ENCODE measurements around the gene BEND3. TPM values are rescaled to one million over a fixed set of nuclear protein-coding genes. Genes with fewer than 3 reads are reported as not detected.

BEND3 gene
- total RNA-seq, 1 donor from 2014 or later, result 4.4 TPM

DNA sequence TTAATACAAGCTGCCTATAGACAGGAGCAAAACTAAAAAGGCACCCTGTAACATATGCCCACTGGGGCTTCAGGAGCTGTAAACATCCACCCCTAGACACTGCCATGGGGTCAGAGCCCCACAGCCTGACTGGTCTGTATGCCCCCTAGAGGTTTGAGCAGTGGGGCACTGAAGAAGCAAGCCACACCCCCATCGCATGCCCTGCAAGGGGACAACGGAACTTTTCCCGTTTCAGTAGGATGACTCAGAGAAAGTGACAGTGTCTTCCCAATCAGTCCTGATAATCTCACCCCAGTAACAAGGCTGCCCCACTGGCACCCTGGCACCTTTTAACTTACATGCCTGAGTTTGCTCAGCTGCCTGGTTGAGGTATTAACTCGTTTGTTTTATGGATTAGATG, 35.9 kb downstream of the BEND3 start:
- H3K36me3 Mint-ChIP-seq (ENCODE audit: low read depth, unreplicated experiment), result peaks cover 6% of the 10 kb centered on the region
- TF ChIP-seq CTCF (IDR thresholded peaks at IDR 0.05; ENCODE audit: insufficient read depth, low read depth, low read length), result no peak
- peaks cover 1% of the 10 kb centered on the region for H3K9me3 Mint-ChIP-seq (ENCODE audit: unreplicated experiment)
- H4K20me1 ChIP-seq (ENCODE audit: insufficient read depth, low read length), result no peaks in the 10 kb centered on the region
- no peaks in the 10 kb centered on the region for H3K9me3 ChIP-seq (ENCODE audit: insufficient read depth, low read depth, low read length)
- H3K79me2 ChIP-seq (ENCODE audit: insufficient read depth, low read length), result no peaks in the 10 kb centered on the region
- H3K4me3 Mint-ChIP-seq (ENCODE audit: unreplicated experiment), result no peak overlapping the region
- H3K9ac ChIP-seq (ENCODE audit: low read length), result no peak overlapping the region
- H3K4me1 ChIP-seq (ENCODE audit: insufficient read depth, low read length), result no peaks in the 10 kb centered on the region
- H3K27ac ChIP-seq (ENCODE audit: low read depth, low read length), result no peak overlapping the region
- no peaks in the 10 kb centered on the region for H3K27me3 ChIP-seq (ENCODE audit: insufficient read depth, low read length)
- no peak overlapping the region for H3K4me3 ChIP-seq (ENCODE audit: insufficient read depth, low read depth, low read length)
- H3K4me2 ChIP-seq (ENCODE audit: low read length), result no peak overlapping the region
- DNase-seq (ENCODE audit: low read depth), result no peak
- H3K27me3 Mint-ChIP-seq (ENCODE audit: low read depth, unreplicated experiment), result peaks cover 2% of the 10 kb centered on the region
- H3K4me1 Mint-ChIP-seq (ENCODE audit: low read depth, unreplicated experiment), result no peaks in the 10 kb centered on the region
- H3K36me3 ChIP-seq (ENCODE audit: insufficient read depth, low read length), result no peaks in the 10 kb centered on the region
- no peak overlapping the region for H3K27ac Mint-ChIP-seq (ENCODE audit: unreplicated experiment)
- FAIRE-seq, result no peak
- no peak overlapping the region for H2AFZ ChIP-seq (ENCODE audit: low read depth, low read length)

GRCh38 chr6:107077710-107078109, 37.6 kb downstream of the BEND3 start:
- H3K4me1 Mint-ChIP-seq (ENCODE audit: low read depth, unreplicated experiment), result no peaks in the 10 kb centered on the region
- no peak overlapping the region for H3K4me3 Mint-ChIP-seq (ENCODE audit: unreplicated experiment)
- no peak overlapping the region for H3K4me3 ChIP-seq (ENCODE audit: insufficient read depth, low read depth, low read length)
- no peaks in the 10 kb centered on the region for H3K9me3 ChIP-seq (ENCODE audit: insufficient read depth, low read depth, low read length)
- DNase-seq (ENCODE audit: low read depth) (no peak), FAIRE-seq (no peak)
- no peaks in the 10 kb centered on the region for H3K9me3 Mint-ChIP-seq (ENCODE audit: unreplicated experiment)
- H3K36me3 ChIP-seq (ENCODE audit: insufficient read depth, low read length), result no peaks in the 10 kb centered on the region
- TF ChIP-seq CTCF (IDR thresholded peaks at IDR 0.05; ENCODE audit: insufficient read depth, low read depth, low read length) (no peak), EZH2 (IDR thresholded peaks at IDR 0.05; ENCODE audit: insufficient read depth, low read length) (no peak)
- no peak overlapping the region for H3K27ac Mint-ChIP-seq (ENCODE audit: unreplicated experiment)
- H2AFZ ChIP-seq (ENCODE audit: low read depth, low read length), result no peak overlapping the region
- H3K36me3 Mint-ChIP-seq (ENCODE audit: low read depth, unreplicated experiment), result no peaks in the 10 kb centered on the region
- no peak overlapping the region for H3K9ac ChIP-seq (ENCODE audit: low read length)
- H3K27ac ChIP-seq (ENCODE audit: low read depth, low read length), result no peak overlapping the region
- no peaks in the 10 kb centered on the region for H3K79me2 ChIP-seq (ENCODE audit: insufficient read depth, low read length)
- no peaks in the 10 kb centered on the region for H4K20me1 ChIP-seq (ENCODE audit: insufficient read depth, low read length)
- no peak overlapping the region for H3K4me2 ChIP-seq (ENCODE audit: low read length)
- no peaks in the 10 kb centered on the region for H3K27me3 ChIP-seq (ENCODE audit: insufficient read depth, low read length)
- no peaks in the 10 kb centered on the region for H3K4me1 ChIP-seq (ENCODE audit: insufficient read depth, low read length)
- peaks cover 2% of the 10 kb centered on the region for H3K27me3 Mint-ChIP-seq (ENCODE audit: low read depth, unreplicated experiment)

DNA sequence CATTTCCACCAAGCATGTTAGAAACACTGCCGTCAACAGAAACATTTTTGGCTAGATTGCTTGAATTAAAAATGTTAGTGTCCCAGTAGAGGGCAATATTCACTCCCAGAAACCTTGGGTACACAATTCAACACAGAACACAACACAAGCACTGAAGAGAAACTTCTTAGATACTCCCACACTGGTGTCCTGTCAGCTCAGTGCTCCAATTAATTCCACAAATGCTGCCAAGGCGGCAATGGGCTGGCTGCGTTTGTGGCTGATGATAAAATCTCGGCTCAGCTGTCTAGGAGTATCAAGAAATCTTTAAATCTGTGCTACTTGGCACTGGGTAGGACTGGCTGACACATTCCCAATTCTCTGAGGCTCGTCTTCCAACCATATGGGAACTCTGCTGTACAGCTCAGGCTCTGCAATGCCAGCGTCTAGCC, 39.3 kb downstream of the BEND3 start:
- Histone ChIP-seq H3K79me2 (ENCODE audit: insufficient read depth, low read length) (no peaks in the 10 kb centered on the region), H3K9me3 (ENCODE audit: insufficient read depth, low read depth, low read length) (no peaks in the 10 kb centered on the region), H3K4me3 (ENCODE audit: insufficient read depth, low read depth, low read length) (no peak overlapping the region), H3K27me3 (ENCODE audit: insufficient read depth, low read length) (no peaks in the 10 kb centered on the region), H3K36me3 (ENCODE audit: insufficient read depth, low read length) (no peaks in the 10 kb centered on the region), H2AFZ (ENCODE audit: low read depth, low read length) (no peak overlapping the region), H4K20me1 (ENCODE audit: insufficient read depth, low read length) (no peaks in the 10 kb centered on the region), H3K4me1 (ENCODE audit: insufficient read depth, low read length) (no peaks in the 10 kb centered on the region), H3K27ac (ENCODE audit: low read depth, low read length) (no peak overlapping the region), H3K4me2 (ENCODE audit: low read length) (no peak overlapping the region), H3K9ac (ENCODE audit: low read length) (no peak overlapping the region)
- FAIRE-seq (no peak), DNase-seq (ENCODE audit: low read depth) (peak; percentile 43)
- Mint-ChIP-seq H3K4me1 (ENCODE audit: low read depth, unreplicated experiment) (no peaks in the 10 kb centered on the region), H3K4me3 (ENCODE audit: unreplicated experiment) (no peak overlapping the region), H3K36me3 (ENCODE audit: low read depth, unreplicated experiment) (no peaks in the 10 kb centered on the region), H3K27me3 (ENCODE audit: low read depth, unreplicated experiment) (peaks cover 2% of the 10 kb centered on the region), H3K9me3 (ENCODE audit: unreplicated experiment) (no peaks in the 10 kb centered on the region), H3K27ac (ENCODE audit: unreplicated experiment) (no peak overlapping the region)
- TF ChIP-seq EZH2 (IDR thresholded peaks at IDR 0.05; ENCODE audit: insufficient read depth, low read length) (no peak), CTCF (IDR thresholded peaks at IDR 0.05; ENCODE audit: insufficient read depth, low read depth, low read length) (no peak)
